Measurements from ENCODE around the gene SCO1.

Gene SCO1

GRCh38 chr17:10697092-10698081, at the start of gene SCO1, which contains the start of gene ADPRM:
SCO1 (minus strand) TSS chr17:10697533; CDS start chr17:10697507, 26 bp downstream.
ADPRM (plus strand) TSS chr17:10697594; CDS start chr17:10704927, 7,333 bp downstream.
- Histone ChIP-seq H3K36me3 (ENCODE audit: insufficient read depth, low read length) (peaks cover 28% of the 10 kb centered on the region), H3K27me3 (ENCODE audit: insufficient read depth, low read length) (no peaks in the 10 kb centered on the region), H3K9me3 (ENCODE audit: low read length) (no peaks in the 10 kb centered on the region), H3K4me3 (ENCODE audit: low read length) (peak within 1 kb of the TSS; percentile 65), H3K4me1 (ENCODE audit: insufficient read depth, low read length) (peaks cover 11% of the 10 kb centered on the region), H2AFZ (ENCODE audit: low read depth, low read length) (peak within 1 kb of the TSS; percentile 81)

- Histone ChIP-seq H3K27me3 (ENCODE audit: insufficient read depth, low read length) (no peaks in the 10 kb centered on the region), H3K9me3 (ENCODE audit: low read length) (no peaks in the 10 kb centered on the region), H2AFZ (ENCODE audit: low read depth, low read length) (no peak overlapping the region), H3K4me3 (ENCODE audit: low read length) (no peak overlapping the region), H3K4me1 (ENCODE audit: insufficient read depth, low read length) (no peaks in the 10 kb centered on the region), H3K36me3 (ENCODE audit: insufficient read depth, low read length) (no peaks in the 10 kb centered on the region)
Observed at GRCh38 chr17:10745231-10745630, 47.9 kb upstream of the SCO1 start.

GRCh38 chr17:10744501-10745000, 47.2 kb upstream of the SCO1 start:
- no peaks in the 10 kb centered on the region for H3K9me3 ChIP-seq (ENCODE audit: low read length)
- H3K4me3 ChIP-seq (ENCODE audit: low read length): no peak overlapping the region
- H2AFZ ChIP-seq (ENCODE audit: low read depth, low read length): no peak overlapping the region
- no peaks in the 10 kb centered on the region for H3K4me1 ChIP-seq (ENCODE audit: insufficient read depth, low read length)
- H3K27me3 ChIP-seq (ENCODE audit: insufficient read depth, low read length): no peaks in the 10 kb centered on the region
- H3K36me3 ChIP-seq (ENCODE audit: insufficient read depth, low read length): no peaks in the 10 kb centered on the region

GRCh38 chr17:10743316-10744009, 46.1 kb upstream of the SCO1 start:
- Histone ChIP-seq H3K36me3 (ENCODE audit: insufficient read depth, low read length) (no peaks in the 10 kb centered on the region), H3K4me3 (ENCODE audit: low read length) (no peak overlapping the region), H3K4me1 (ENCODE audit: insufficient read depth, low read length) (no peaks in the 10 kb centered on the region), H2AFZ (ENCODE audit: low read depth, low read length) (no peak overlapping the region), H3K27me3 (ENCODE audit: insufficient read depth, low read length) (peaks cover 7% of the 10 kb centered on the region), H3K9me3 (ENCODE audit: low read length) (no peaks in the 10 kb centered on the region)

- Histone ChIP-seq H3K4me1 (ENCODE audit: insufficient read depth, low read length) (no peaks in the 10 kb centered on the region), H3K9me3 (ENCODE audit: low read length) (no peaks in the 10 kb centered on the region), H3K4me3 (ENCODE audit: low read length) (no peak overlapping the region), H3K36me3 (ENCODE audit: insufficient read depth, low read length) (no peaks in the 10 kb centered on the region), H2AFZ (ENCODE audit: low read depth, low read length) (no peak overlapping the region), H3K27me3 (ENCODE audit: insufficient read depth, low read length) (peaks cover 7% of the 10 kb centered on the region)
Observed at GRCh38 chr17:10742431-10742830, 45.1 kb upstream of the SCO1 start.

GRCh38 chr17:10741416-10742135, 44.2 kb upstream of the SCO1 start:
- Histone ChIP-seq H3K27me3 (ENCODE audit: insufficient read depth, low read length) (peaks cover 7% of the 10 kb centered on the region), H3K4me3 (ENCODE audit: low read length) (no peak overlapping the region), H2AFZ (ENCODE audit: low read depth, low read length) (no peak overlapping the region), H3K4me1 (ENCODE audit: insufficient read depth, low read length) (no peaks in the 10 kb centered on the region), H3K36me3 (ENCODE audit: insufficient read depth, low read length) (no peaks in the 10 kb centered on the region), H3K9me3 (ENCODE audit: low read length) (no peaks in the 10 kb centered on the region)

DNA sequence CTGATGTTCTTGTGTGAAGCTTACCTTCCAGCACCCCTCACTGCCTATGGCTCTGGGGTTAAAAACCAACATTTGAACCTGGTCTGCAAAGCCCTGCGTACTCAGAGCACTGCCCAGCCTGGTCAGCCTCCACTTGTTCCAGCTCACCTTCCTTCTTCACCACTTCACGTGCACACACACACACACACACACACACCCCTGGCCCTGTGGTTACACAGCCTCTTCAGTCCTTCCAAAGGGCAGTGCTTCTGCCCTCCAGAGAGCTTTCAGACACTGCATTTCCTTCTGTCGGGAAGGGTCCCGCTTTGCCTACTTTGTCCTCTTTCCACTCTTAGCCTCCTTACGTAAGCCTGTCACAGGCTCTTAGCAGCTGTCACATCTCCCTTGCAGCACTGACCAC, 42.1 kb upstream of the SCO1 start:
- H2AFZ ChIP-seq (ENCODE audit: low read depth, low read length): no peak overlapping the region
- no peaks in the 10 kb centered on the region for H3K4me1 ChIP-seq (ENCODE audit: insufficient read depth, low read length)
- H3K27me3 ChIP-seq (ENCODE audit: insufficient read depth, low read length): peaks cover 7% of the 10 kb centered on the region

GRCh38 chr17:10738521-10739258, 41.4 kb upstream of the SCO1 start:
- no peak overlapping the region for H2AFZ ChIP-seq (ENCODE audit: low read depth, low read length)
- no peaks in the 10 kb centered on the region for H3K9me3 ChIP-seq (ENCODE audit: low read length)
- no peaks in the 10 kb centered on the region for H3K36me3 ChIP-seq (ENCODE audit: insufficient read depth, low read length)
- peaks cover 7% of the 10 kb centered on the region for H3K27me3 ChIP-seq (ENCODE audit: insufficient read depth, low read length)
- H3K4me1 ChIP-seq (ENCODE audit: insufficient read depth, low read length): no peaks in the 10 kb centered on the region
- no peak overlapping the region for H3K4me3 ChIP-seq (ENCODE audit: low read length)

More for the DNA sequence above, 42.1 kb upstream of the SCO1 start:
- Histone ChIP-seq H3K4me3 (ENCODE audit: low read length) (no peak overlapping the region), H3K36me3 (ENCODE audit: insufficient read depth, low read length) (no peaks in the 10 kb centered on the region), H3K9me3 (ENCODE audit: low read length) (no peaks in the 10 kb centered on the region)

GRCh38 chr17:10737736-10738135, 40.4 kb upstream of the SCO1 start:
- H3K36me3 ChIP-seq (ENCODE audit: insufficient read depth, low read length): no peaks in the 10 kb centered on the region
- no peaks in the 10 kb centered on the region for H3K9me3 ChIP-seq (ENCODE audit: low read length)
- H3K4me1 ChIP-seq (ENCODE audit: insufficient read depth, low read length): no peaks in the 10 kb centered on the region
- H3K4me3 ChIP-seq (ENCODE audit: low read length): no peak overlapping the region
- no peak overlapping the region for H2AFZ ChIP-seq (ENCODE audit: low read depth, low read length)
- peaks cover 7% of the 10 kb centered on the region for H3K27me3 ChIP-seq (ENCODE audit: insufficient read depth, low read length)

GRCh38 chr17:10737168-10737622, 39.9 kb upstream of the SCO1 start:
- no peak overlapping the region for H2AFZ ChIP-seq (ENCODE audit: low read depth, low read length)
- H3K9me3 ChIP-seq (ENCODE audit: low read length): no peaks in the 10 kb centered on the region
- peaks cover 7% of the 10 kb centered on the region for H3K27me3 ChIP-seq (ENCODE audit: insufficient read depth, low read length)
- H3K4me3 ChIP-seq (ENCODE audit: low read length): no peak overlapping the region
- no peaks in the 10 kb centered on the region for H3K4me1 ChIP-seq (ENCODE audit: insufficient read depth, low read length)
- no peaks in the 10 kb centered on the region for H3K36me3 ChIP-seq (ENCODE audit: insufficient read depth, low read length)

DNA sequence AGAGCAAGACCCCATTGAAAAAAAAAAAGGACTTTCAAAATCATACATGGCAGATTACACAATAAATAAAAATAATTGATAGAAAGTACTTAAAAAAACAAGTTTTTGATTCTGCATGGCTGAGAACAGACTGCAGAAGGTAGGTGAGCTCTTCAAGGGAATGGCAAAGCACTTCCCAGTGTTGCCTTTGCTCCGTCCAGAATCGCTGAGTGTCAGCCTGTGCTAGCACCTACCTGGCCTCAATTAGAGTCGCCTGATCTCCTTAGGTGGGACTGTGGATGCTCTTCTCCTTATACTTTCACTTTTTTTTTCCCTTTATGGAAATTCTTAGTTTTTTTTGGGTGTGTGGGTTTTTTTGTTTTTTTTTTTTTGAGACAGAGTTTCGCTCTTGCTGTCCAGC, 38.5 kb upstream of the SCO1 start:
- Histone ChIP-seq H3K4me1 (ENCODE audit: insufficient read depth, low read length) (no peaks in the 10 kb centered on the region), H3K27me3 (ENCODE audit: insufficient read depth, low read length) (peaks cover 7% of the 10 kb centered on the region), H3K4me3 (ENCODE audit: low read length) (no peak overlapping the region), H3K36me3 (ENCODE audit: insufficient read depth, low read length) (no peaks in the 10 kb centered on the region), H3K9me3 (ENCODE audit: low read length) (no peaks in the 10 kb centered on the region), H2AFZ (ENCODE audit: low read depth, low read length) (no peak overlapping the region)

- H3K27me3 ChIP-seq (ENCODE audit: insufficient read depth, low read length): peaks cover 7% of the 10 kb centered on the region
- no peaks in the 10 kb centered on the region for H3K36me3 ChIP-seq (ENCODE audit: insufficient read depth, low read length)
Observed at GRCh38 chr17:10735251-10735650, 37.9 kb upstream of the SCO1 start.

More at GRCh38 chr17:10735251-10735650, 37.9 kb upstream of the SCO1 start:
- Histone ChIP-seq H3K9me3 (ENCODE audit: low read length) (no peaks in the 10 kb centered on the region), H2AFZ (ENCODE audit: low read depth, low read length) (no peak overlapping the region), H3K4me3 (ENCODE audit: low read length) (no peak overlapping the region), H3K4me1 (ENCODE audit: insufficient read depth, low read length) (no peaks in the 10 kb centered on the region)
